ENCODE data around the gene ANO6.

The ANO6 gene

DNA sequence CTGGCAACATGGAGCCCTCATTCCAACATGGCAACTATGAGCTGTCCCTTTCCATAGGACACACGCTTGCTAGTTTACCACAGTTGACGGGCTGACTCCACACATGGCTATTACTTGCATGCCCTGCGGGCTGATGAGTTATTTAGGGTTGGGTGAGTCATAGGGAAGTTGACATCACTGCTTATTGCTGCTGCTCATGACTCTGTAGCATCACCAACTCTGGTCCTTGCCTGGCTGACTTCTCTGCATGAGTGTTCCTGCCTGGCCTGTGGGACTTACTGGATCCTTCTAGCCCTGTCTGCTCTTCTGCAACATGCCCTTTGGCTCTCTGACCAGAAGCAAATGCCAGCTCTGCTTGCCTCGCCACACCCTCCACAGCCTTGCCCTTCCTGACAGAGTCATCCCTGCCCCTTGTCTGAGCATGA lies 199.5 kb downstream of the ANO6 start:
- DNase-seq: no peak

- DNase-seq: no peak
Observed at GRCh38 chr12:45416126-45416525, 200.2 kb downstream of the ANO6 start.

- DNase-seq: no peak
Observed at GRCh38 chr12:45418520-45418919, 202.6 kb downstream of the ANO6 start.

GRCh38 chr12:45419317-45419814 lies 203.5 kb downstream of the ANO6 start:
- DNase-seq: no peak

GRCh38 chr12:45421736-45422135 lies 205.8 kb downstream of the ANO6 start:
- no peak for DNase-seq

GRCh38 chr12:45423931-45424330 lies 208.0 kb downstream of the ANO6 start:
- DNase-seq: no peak

DNA sequence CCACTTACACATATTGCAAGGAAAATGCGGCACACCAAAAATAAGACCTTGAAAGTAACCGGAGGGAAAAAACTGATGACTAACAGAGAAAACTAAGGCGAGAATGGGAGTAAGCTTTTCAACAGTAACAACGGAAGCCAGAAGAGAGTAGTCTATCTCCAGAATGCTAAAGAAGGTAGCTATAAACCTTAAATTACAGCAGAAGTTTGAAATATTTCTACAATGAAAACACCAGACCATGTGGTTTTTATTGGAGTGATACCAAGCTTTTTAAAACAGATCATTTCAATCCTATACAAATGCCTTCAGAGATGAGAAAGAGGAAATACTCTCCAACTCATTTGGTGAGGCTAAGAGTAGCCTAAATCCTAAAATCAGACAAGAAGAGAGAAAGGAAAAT lies 209.5 kb downstream of the ANO6 start:
- DNase-seq: no peak

DNA sequence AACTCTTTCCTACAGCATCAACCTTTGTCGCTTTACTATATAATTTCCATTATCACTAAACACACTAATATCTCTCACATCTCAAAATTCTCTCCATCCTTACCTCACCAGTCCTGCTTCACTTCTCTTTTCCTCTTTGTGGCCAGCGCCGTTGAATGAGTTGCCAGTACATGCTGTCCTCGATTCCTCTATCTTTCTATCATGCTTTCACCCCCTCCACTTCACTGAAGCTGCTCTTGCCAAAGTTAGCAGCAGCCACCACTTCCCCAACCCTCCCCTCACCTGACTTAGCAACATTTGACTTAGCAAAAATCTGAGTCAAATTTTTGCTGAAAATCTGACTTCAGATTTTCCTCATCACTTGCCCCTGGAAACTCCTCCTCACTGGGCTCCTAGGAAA lies 210.4 kb downstream of the ANO6 start:
- no peak for DNase-seq

DNA sequence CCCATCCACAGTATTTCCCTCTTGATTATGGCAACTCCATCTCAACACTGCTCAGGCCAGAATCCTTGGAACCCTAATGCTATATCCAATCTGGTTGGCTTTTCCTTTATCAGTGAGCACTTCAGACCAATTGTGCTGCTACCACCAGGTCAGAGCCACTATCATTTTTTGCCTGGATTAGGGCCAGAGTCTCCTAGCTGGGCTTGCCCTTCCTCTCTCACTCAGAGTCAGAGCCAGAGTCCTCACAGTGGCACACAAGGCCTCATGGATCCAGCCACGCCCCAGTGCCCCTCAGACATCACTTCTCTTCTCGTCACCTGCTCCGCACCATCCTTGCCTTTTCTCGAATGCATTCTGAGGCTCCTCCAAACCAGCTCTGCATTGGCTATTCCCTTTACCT lies 211.1 kb downstream of the ANO6 start:
- DNase-seq: no peak

DNA sequence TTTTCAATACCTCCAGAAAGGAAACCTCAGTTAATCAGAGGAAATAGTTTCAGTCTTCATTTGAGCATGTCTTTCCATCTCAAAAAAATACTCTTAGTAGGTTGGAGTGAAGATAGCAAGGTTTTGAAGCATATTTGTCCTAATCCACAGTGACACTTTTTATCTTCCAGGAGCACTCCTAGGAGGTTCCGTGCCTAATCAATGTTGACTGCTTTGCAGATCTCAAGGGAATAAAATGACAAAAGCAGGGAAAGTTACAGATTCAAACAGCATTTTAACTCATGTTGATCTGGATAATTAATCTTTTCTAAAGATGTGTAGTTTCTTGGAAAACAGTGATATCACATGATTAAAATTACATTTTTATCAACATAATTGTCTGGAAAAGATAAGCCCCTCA lies 213.9 kb downstream of the ANO6 start:
- no peak for DNase-seq

DNA sequence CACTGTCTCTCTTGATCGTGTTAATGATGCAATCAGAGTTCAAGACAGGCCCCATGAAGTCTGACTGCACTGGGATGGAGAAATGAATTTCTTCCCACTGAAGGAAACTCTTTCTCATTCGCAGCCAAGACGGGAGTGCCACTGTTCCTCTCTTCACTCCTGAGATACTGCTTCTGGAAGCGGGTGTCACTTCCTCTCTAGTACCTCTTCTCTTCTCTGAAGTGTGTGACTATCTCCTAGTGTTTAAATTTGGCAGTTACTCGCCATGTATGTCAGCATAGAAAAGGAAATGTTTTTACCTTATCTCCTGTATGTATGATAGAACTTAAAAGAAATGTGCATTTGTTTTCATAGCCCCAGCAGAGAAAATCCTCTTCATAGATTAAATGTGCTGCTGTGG lies 215.2 kb downstream of the ANO6 start:
- DNase-seq: no peak

DNA sequence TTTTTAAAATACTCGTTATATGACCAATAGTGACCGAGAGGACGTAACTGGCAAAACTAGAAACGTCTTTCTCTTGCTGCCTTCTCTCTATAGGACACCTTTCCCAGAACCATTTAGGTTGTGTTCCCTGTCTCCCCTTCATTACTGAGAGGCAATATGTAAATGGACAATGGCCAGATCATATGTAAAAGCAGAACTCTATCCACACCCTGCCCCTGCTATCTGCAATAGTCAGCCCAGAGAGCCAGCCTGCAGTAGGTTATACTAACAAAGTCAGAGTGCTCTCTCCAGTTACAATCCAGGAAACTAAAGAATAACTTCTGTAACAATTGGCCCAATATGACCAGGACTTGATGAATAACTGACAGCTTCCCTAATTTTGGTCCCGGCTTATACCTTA lies 216.8 kb downstream of the ANO6 start:
- DNase-seq: no peak

- no peak for DNase-seq
Observed at GRCh38 chr12:45433441-45433868, 217.6 kb downstream of the ANO6 start.

DNA sequence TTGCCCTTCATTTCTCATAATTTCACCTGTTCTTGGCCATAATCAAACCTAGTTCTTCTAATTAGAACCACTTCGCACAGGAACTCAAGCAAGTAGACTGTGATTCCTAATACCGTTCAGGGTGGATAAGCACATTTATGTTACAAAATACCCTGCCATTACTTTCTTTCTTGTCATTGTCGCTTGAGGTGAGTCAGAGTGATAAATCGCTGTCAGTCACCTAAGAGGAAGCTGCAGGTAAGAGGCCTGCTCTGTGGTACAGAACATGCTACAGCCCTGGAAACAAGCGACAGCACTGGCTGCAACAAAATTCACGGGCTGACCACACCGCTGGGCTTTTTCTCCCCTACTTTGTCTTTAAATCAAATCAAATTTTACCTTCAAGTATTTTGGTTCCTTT lies 218.2 kb downstream of the ANO6 start:
- no peak for DNase-seq

- DNase-seq: no peak
Observed at GRCh38 chr12:45435945-45436710, 220.2 kb downstream of the ANO6 start.

DNA sequence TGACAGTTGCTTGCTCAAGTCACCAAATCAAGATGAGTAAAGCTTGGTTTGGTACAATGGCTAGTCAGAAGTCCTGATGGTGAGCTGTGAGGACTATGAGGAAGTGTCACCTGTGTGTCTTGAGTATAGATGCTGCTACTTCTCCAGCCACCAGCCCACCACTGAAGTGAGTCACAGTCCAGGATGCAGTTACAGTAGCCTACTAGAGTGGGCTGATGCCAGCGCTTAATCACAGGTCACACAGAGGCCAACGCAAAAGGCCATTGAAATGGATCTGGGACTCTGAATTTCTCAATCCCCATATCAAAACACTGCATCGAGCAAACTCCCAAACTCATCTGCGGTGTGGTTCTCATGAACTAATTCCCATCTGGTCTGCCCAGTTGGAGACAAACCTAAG lies 223.1 kb downstream of the ANO6 start:
- no peak for DNase-seq

GRCh38 chr12:45446013-45446412 lies 230.1 kb downstream of the ANO6 start:
- DNase-seq: no peak

DNA sequence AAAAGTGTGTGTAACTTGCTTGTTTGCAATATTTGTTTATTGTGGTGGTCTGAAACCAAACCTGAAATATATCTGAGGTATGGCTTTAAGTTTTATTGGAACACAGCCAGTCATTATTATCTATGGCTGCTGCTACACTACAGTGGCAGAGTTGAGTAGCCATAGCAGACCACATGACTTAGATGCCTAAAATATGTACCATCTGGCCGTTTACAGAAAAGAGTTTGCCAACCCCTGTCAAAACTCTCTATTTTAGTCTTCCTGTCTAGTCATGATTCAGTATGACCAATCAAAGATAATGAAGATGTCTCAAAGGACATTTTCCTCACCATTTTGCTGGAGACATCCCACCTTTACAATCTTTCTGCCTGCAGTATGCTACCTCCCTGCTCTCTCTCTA lies 242.3 kb downstream of the ANO6 start:
- DNase-seq: no peak

- no peak for DNase-seq
Observed at GRCh38 chr12:45458854-45459807, 243.2 kb downstream of the ANO6 start.

DNA sequence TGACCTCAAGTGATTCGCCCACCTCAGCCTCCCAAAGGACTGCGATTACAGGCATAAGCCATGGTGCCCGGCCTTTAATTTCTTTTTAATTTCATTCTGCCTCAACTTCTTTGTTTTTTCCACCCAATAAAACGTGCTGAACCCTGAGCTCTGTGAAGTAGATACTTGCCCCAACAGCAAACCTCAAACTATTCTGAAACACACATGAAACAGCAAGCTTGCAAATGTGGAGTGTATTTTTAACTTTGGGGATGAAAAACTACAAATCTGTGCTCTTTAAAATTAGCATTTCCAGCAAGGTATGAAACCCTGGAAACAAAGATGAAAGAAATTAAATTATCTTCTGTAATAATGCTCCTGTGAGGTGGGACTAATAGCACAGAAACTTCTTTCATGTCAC lies 246.6 kb downstream of the ANO6 start:
- no peak for DNase-seq

DNA sequence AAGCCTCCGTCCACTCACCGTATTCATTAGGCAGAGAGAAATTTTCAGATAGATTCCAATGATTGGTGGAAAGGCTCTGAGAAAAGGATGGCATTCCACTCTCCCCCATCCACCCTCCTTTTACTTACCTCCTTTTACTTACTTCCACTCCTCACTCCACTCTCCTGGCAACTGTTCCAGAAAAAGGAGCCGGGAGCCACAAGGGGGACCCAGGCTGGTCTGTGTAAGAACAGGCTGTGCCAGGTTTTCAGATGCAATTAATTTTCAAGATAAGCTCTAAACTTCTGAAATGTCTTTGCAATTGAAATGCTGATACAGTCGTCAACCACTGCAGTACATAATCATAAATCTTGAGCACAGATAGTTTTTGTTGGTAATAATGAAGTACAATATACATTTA lies 248.8 kb downstream of the ANO6 start:
- no peak for DNase-seq

DNA sequence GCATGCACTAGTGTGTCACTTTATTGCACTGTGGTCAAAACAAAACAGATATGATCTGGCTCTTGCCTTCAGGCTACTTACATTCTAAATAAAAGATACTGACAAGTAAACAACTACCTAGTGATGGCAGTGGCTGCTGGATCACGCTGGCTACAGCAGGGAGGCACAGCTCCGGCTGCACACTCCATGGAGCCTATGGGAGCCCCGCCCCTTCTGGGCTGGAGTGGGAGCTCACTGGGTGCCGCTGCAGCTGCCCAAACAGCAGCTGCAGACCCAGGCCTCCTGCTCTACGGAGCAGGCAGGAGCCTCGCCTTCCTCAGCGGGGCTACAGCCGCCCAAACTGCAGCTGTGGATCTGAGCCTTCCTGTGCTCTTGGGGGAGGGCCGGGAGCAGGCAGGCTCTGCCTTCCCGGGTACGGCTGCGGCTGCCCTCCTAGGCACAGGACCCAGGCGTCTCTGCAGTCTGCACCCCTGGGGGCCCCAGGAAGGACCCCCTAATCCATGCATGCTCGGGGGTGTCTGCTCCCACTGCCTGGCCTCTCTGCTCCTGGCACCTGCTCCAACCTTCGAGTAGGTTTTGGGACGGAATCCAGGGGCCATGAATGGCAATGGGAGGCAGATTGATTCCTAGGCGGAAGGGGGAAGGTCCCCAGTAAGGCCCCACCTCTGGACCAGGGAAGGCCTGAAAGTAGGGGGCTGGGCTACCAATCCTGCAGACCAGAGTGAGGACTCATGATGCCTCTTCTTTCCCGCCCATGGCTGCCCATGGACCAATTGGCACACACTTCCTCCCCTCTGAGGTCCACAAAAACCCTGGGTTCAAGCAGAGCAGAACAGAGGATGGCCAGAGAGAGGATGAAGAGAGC lies 253.1 kb downstream of the ANO6 start:
- no peak for DNase-seq

DNA sequence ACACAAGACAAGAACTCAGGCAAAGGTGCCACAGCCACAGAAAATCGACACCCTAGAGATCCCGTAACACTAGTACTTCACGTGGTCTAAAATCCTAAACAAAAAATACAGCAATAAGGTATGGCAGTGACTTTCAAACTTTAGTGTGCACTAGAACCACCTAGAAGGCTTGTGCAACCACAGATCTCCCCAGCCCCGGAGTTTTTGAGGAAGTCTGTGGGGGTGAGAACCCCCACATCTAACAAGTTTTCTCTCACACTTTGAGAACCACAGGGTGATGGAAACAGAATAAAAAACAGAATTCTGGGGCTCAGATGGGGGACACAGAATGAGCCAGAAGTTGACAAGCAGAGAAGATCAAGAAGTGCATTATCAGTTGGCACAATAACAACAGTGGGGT lies 254.0 kb downstream of the ANO6 start:
- DNase-seq: no peak

Measured in NCI-H187 treated with DMSO at 0.1 percent for 48 hours (cell line).